ENCODE results near the gene CCNYL1. TPM values are rescaled to one million over a fixed set of nuclear protein-coding genes. Genes with fewer than 3 reads are reported as not detected.
A peak's percentile ranks its signal among the peaks of the same experiment; 100 is the strongest.

Gene CCNYL1
- polyA plus RNA-seq, 3 donors: 4.1 to 10.6 (median 4.6) TPM

DNA sequence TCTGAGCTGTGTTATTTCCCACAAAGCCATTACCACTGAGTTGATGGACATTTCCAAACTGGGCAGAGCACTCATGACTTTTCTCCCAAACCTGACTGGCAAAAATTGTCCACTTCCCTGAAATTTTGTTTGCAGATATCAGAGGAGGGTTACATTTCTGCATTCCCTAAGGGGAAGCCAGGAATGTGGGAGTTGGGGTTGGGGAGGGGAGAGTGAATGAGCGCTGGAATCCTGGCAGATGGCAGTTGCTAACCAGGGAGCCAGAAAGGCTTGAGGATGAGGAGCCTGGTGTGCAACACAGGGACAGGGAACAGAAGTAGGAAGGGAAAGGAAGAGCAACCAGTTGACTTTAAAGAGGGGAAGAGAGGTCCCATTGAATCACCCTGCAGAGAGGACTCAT, 14.0 kb upstream of the CCNYL1 start:
- Histone ChIP-seq H3K4me1 (ENCODE audit: control insufficient read depth in 1 of 2, insufficient read depth in 2 of 2, low read length in 2 of 2) (peaks cover 19 to 22% of the 10 kb centered on the region in 2 donors), H3K36me3 (replicated peaks in 1 of 2; ENCODE audit: control insufficient read depth in 1 of 2, insufficient read depth in 2 of 2, low read length in 2 of 2) (no peaks in the 10 kb centered on the region), H3K9ac (ENCODE audit: insufficient read depth, low read length, poor library complexity, severe bottlenecking) (no peak overlapping the region), H3K79me2 (ENCODE audit: insufficient read depth, low read length) (no peaks in the 10 kb centered on the region), H2AFZ (ENCODE audit: insufficient read depth, low read depth, low read length, poor library complexity, severe bottlenecking) (no peak overlapping the region), H3K4me3 (replicated peaks in 1 of 3; ENCODE audit: low read depth in 2 of 3, low read length in 3 of 3) (no peak overlapping the region), H3K27me3 (ENCODE audit: control insufficient read depth in 2 of 2, insufficient read depth in 2 of 2, low read length in 2 of 2) (no peaks in the 10 kb centered on the region), H4K20me1 (ENCODE audit: insufficient read depth, low read length) (no peaks in the 10 kb centered on the region), H3K9me3 (replicated peaks in 1 of 2; ENCODE audit: control insufficient read depth in 1 of 2, insufficient read depth in 1 of 2, low read length in 2 of 2) (no peaks in the 10 kb centered on the region), H3K4me2 (replicated peaks; ENCODE audit: extremely low read depth, low read length, poor library complexity, severe bottlenecking) (no peak overlapping the region), H3K27ac (ENCODE audit: low read depth in 1 of 2, low read length in 2 of 2) (no peak overlapping the region)
- H3K9me3 Mint-ChIP-seq: peaks cover 0 to 5% (median 0%) of the 10 kb centered on the region in 7 donors
- intact Hi-C loops (cut with micrococcal nuclease): no loop called here
- no peak overlapping the region for H3K4me3 Mint-ChIP-seq
- H3K27me3 Mint-ChIP-seq (ENCODE audit: low read depth in 3 of 3): peaks cover 0 to 2% (median 0%) of the 10 kb centered on the region in 3 donors
- peak overlapping the region in 5 of 7 donors; percentile 9 to 83 (median 36) for H3K27ac Mint-ChIP-seq
- peaks cover 44% of the 10 kb centered on the region for H3K4me1 Mint-ChIP-seq
- DNase-seq: no peak
- peaks cover 0 to 2% of the 10 kb centered on the region in 2 donors for H3K36me3 Mint-ChIP-seq
- 100% methylated on average over 1 of the region's 1 CpG for WGBS (ENCODE audit: insufficient coverage)
- TF ChIP-seq, protein P1, sequence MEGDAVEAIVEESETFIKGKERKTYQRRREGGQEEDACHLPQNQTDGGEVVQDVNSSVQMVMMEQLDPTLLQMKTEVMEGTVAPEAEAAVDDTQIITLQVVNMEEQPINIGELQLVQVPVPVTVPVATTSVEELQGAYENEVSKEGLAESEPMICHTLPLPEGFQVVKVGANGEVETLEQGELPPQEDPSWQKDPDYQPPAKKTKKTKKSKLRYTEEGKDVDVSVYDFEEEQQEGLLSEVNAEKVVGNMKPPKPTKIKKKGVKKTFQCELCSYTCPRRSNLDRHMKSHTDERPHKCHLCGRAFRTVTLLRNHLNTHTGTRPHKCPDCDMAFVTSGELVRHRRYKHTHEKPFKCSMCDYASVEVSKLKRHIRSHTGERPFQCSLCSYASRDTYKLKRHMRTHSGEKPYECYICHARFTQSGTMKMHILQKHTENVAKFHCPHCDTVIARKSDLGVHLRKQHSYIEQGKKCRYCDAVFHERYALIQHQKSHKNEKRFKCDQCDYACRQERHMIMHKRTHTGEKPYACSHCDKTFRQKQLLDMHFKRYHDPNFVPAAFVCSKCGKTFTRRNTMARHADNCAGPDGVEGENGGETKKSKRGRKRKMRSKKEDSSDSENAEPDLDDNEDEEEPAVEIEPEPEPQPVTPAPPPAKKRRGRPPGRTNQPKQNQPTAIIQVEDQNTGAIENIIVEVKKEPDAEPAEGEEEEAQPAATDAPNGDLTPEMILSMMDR (IDR thresholded peaks at IDR 0.05): no peak

DNA sequence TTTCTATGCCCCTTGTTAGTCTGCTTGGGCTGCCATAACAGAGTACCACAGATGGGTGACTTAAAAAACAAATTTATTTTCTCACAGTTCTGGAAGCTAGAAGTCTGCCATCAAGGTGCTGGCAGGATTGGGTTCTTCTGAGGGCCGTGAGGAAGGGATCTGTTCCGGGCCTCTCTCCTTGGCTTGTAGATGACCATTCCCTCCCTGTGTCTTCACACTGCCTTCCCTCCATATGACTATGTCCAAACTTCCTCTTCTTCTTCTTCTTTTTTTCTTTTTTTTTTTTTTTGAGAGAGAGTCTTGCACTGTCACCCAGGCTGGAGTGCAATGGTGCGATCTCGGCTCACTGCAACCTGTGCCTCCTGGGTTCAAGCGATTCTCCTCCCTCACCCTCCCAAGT, 13.1 kb upstream of the CCNYL1 start:
- Mint-ChIP-seq H3K27me3 (ENCODE audit: low read depth in 3 of 3) (peaks cover 0 to 2% (median 0%) of the 10 kb centered on the region in 3 donors), H3K27ac (peak overlapping the region; percentile 83 to 94 (median 92)), H3K4me3 (peak overlapping the region; percentile 34 to 48), H3K4me1 (peaks cover 36% of the 10 kb centered on the region), H3K9me3 (peaks cover 0 to 5% (median 0%) of the 10 kb centered on the region in 7 donors), H3K36me3 (peaks cover 0 to 2% of the 10 kb centered on the region in 2 donors)
- Histone ChIP-seq H4K20me1 (ENCODE audit: insufficient read depth, low read length) (no peaks in the 10 kb centered on the region), H3K9me3 (replicated peaks in 1 of 2; ENCODE audit: control insufficient read depth in 1 of 2, insufficient read depth in 1 of 2, low read length in 2 of 2) (no peaks in the 10 kb centered on the region), H3K27ac (ENCODE audit: low read depth in 1 of 2, low read length in 2 of 2) (peak overlapping the region; percentile 48 to 57), H3K4me2 (replicated peaks; ENCODE audit: extremely low read depth, low read length, poor library complexity, severe bottlenecking) (peak overlapping the region; percentile 45), H3K79me2 (ENCODE audit: insufficient read depth, low read length) (no peaks in the 10 kb centered on the region), H3K4me3 (replicated peaks in 1 of 3; ENCODE audit: low read depth in 2 of 3, low read length in 3 of 3) (no peak overlapping the region), H3K9ac (ENCODE audit: insufficient read depth, low read length, poor library complexity, severe bottlenecking) (no peak overlapping the region), H3K4me1 (ENCODE audit: control insufficient read depth in 1 of 2, insufficient read depth in 2 of 2, low read length in 2 of 2) (peaks cover 13 to 16% of the 10 kb centered on the region in 2 donors), H3K27me3 (ENCODE audit: control insufficient read depth in 2 of 2, insufficient read depth in 2 of 2, low read length in 2 of 2) (no peaks in the 10 kb centered on the region), H3K36me3 (replicated peaks in 1 of 2; ENCODE audit: control insufficient read depth in 1 of 2, insufficient read depth in 2 of 2, low read length in 2 of 2) (no peaks in the 10 kb centered on the region), H2AFZ (ENCODE audit: insufficient read depth, low read depth, low read length, poor library complexity, severe bottlenecking) (no peak overlapping the region)
- peak; percentile 65 to 76 (median 70) for DNase-seq
- 33% methylated on average over 2 of the region's 5 CpGs for WGBS (ENCODE audit: insufficient coverage)
- TF ChIP-seq, protein P1 (IDR thresholded peaks at IDR 0.05): no peak
- intact Hi-C loops (cut with micrococcal nuclease): no loop called here
